GM19463 (cell line): ENCODE results near the gene CRYBG1.
"Not testable (repeated sequence)": the region's sequence is repeated elsewhere in the genome, so short reads cannot be mapped to it uniquely, and the experiment has no call there.

Experiments used
- ATAC-seq: cut with Tn5 transposase; IDR thresholded peaks from one replicate; pipeline ENCODE4 v1.9.1; 2021; ENCODE audit warnings: mild to moderate bottlenecking, moderate library complexity; ENCODE audit not compliant: unreplicated experiment

The CRYBG1 gene

DNA sequence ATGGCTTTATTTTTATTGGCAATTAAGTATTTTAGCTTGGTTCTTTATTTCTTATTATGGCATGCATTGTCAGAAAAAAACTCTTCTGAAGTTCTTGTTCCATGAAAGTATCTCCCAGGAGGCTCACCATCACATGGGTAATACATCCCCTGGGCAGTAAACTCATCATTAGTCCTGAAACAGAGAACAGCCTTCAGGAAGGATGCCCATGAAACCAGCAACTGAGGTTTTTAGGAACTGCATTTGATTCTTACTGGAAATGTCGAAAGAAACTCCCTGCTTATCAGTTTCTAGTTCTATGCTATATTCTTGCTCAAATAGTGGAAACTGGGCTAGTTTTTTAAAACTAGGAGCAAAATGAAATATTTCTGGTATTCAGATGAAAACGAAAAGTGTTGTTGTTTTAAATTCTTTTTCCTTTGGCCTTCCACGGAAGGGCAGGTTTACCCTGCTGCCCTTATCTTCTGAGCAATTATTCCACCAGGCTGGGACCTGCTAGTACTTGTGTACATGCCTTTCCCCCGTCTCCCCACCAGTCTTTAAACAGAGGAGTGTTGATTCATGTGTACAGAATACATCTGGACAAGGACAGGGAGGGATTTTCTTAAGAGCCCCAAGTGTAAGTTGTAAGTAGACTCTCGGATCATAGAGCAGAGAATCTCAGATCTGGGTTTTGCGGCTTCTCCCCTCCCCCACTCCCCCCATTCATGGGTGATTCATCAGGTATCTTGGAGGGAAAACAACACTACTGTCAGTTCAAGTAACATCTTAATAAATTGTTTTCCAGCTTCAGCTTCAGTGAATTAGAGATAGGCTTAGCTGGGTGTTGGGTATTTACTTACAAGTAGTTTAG lies 187.3 kb downstream of the CRYBG1 start:
- ATAC-seq: no peak

DNA sequence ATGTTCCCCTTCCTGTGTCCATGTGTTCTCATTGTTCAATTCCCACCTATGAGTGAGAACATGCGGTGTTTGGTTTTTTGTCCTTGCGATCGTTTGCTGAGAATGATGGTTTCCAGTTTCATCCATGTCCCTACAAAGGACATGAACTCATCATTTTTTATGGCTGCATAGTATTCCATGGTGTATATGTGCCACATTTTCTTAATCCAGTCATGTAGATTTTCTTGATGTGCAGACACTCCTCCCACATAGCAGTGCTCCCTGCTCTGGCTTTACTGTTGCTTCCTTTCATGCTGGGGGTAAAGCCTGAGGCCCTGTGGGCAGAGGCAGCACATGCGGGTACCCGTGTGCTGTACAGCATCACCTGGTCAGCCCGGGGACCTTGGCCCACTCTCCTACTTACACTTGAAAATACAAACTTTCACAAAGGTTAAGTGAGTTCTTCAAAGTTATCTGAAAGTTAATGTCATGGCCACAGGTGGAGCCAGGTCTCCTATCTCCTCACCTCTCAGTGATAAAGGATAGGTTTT lies 188.5 kb downstream of the CRYBG1 start:
- ATAC-seq: not testable (repeated sequence)

DNA sequence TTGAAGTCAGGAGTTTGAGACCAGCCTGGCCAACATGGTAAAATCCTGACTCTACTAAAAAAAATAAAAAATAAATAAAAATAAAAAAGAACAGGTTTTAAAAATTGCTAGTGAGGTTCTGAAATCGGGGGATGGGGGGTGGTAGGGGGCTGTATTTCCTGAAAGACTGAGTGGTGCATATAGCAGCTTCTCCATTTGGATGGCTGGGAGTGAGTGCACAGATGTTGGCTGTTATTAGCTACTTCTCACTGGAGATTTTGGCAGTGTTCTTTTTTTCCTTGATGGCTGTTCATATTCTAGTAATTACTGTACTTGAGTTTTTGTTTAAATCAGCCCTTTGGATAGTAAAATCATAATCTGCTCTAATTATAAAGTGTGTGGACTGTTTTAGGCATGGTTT lies 189.0 kb downstream of the CRYBG1 start:
- no peak for ATAC-seq

DNA sequence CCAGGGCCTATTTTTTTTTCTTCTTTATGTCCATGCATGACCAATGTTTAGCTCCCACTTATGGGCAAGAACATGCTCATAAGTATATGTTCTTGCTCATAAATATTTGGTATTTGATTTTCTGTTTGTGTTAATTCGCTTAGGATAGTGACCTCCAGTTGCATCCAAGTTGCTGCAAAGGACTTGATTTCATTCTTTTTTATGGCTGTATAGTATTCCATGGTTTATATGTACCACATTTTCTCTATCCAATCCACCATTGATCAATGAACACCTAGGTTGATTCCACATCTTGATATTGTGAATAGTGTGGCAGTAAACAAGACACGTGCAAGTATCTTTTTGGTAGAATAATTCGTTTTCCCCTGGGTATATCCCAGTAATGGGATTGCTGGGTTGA lies 190.6 kb downstream of the CRYBG1 start:
- ATAC-seq: no peak

DNA sequence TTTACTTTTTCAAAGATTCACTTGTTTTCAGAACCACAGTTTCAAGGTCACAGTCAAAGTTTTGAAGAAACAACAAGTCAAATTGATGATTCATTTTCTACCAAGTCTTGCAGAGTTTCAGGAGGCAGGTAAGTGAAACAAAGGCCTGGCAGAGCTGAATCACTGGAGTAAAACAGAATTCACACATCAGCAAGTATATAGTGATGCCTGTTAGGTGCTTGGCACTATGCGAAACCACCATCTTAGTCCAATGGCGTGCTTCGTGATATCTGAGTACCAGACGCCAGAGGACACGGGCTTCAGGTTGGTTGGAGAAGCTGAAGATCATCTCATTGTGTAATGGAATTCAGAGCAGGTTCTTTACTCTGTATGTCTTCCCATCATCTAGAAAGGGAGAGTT lies 192.9 kb downstream of the CRYBG1 start:
- ATAC-seq: no peak

DNA sequence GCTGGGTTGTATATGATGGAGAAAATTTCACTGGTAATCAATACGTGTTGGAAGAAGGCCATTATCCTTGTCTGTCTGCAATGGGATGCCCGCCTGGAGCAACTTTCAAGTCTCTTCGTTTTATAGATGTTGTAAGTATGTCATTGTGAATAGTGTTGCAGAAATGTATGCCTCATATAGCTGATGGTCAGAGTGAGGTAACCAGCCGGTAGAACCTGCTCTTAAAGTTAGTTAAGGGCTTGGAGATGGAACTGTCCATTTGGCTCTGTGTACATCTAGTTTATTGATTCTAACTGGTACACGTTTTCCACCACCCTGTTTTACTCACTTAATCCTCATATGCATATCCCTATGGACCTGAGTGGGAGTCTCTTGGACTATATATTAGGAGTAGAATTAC lies 195.2 kb downstream of the CRYBG1 start:
- ATAC-seq: no peak

DNA sequence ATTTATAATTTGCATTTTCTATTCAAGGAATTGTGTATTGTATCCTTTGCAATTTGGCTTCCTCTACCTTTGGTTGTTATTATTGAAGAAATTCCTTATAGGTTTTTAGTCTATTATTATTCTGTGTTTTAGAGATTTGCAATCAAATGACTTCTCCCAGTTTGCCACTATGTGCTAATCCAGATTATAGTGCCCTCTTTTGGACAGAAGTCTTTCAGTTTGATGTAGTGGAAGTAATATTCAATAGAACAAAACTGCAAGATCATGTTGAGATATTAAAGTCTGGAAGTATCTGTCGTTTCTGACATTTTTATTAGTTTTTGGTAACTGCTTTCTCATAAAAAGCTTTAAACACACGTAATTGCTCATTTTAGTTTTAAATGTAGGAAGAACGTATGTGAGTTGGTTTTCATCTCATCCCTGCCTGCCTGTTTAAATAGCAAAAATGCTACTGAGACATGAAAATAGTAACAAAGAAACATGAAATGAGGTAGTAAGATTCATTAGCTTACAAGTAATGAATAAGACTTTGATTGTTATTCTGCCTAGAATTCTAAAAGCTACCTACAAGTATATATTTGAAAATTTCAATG lies 195.9 kb downstream of the CRYBG1 start:
- no peak for ATAC-seq

DNA sequence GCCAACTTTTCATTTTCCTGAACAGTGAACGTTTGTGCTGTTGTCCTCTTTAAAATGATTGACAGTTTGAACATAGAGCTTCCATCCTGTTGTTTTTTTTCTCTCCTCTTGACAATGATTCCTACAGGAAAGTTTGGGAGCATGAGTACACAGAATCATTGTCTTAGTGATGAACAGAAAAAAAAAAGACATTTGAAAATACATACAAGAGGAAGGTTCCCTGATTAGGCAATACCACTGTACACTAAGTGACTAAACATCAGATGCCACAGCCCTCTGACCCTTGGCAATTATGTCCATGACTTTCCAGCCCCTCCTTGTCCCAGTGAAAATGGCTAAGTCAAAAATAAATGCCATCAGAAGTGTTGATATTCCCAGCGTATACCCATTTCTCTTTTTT lies 197.3 kb downstream of the CRYBG1 start:
- ATAC-seq: no peak

DNA sequence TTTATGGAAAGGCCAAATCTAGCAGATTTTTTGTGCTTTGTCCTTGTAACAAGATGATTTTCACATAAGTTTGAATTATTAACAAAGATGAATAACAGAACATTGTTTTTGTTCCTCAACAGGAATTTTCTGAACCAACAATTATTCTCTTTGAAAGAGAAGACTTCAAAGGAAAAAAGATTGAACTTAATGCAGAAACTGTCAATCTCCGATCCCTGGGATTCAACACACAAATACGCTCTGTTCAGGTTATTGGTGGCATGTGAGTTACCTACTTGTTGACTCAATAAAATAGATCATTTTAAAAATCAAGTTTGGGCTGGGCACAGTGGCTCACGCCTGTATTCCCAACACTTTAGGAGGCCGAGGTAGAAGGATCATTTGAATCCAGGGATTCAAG lies 197.8 kb downstream of the CRYBG1 start:
- no peak for ATAC-seq

DNA sequence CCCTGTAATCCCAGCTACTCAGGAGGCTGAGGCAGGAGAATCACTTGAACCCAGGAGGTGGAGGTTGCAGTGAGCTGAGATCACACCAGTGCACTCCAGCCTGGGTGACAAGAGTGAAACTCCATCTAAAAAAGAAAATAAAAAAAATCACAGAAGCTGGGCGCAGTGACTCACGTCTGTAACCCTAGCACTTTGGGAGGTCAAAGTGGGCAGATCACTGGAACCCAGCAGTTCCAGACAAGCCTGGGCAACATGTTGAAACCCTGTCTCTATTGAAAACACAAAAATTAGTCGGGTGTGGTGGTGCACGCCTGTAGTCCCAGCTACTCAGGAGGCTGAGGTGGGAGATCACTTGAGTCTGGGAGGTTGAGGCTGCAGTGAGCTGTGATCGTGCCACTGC lies 199.1 kb downstream of the CRYBG1 start:
- ATAC-seq: not testable (repeated sequence)

DNA sequence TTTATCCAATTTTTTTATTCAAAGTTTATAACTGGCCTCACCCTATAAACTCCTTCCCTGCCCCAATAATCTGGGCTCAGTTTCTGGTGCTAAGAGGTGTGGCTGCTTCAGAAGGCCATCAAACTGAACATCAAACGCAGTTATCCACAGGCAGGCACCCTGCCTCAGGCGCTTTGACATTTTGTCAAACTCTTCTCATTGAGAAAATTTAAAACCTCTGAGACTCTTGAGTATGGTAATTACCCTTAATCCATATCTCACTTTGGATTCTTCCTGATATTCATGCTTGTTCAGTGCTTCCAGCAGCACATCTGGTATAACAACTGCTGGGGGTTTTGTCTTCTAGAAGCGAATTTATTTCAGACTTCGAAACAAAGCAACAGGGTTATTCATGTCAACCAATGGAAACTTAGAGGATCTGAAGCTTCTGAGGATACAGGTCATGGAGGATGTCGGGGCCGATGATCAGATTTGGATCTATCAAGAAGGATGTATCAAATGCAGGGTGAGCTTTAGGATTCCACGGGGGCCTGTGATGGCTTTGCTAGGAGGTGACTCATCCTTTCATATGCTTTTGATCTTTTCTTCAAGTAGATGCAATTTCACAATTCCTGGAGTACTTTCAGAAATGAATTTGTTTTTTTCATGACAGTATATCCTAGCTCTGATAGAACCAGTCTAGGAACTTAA lies 200.6 kb downstream of the CRYBG1 start:
- ATAC-seq: no peak

DNA sequence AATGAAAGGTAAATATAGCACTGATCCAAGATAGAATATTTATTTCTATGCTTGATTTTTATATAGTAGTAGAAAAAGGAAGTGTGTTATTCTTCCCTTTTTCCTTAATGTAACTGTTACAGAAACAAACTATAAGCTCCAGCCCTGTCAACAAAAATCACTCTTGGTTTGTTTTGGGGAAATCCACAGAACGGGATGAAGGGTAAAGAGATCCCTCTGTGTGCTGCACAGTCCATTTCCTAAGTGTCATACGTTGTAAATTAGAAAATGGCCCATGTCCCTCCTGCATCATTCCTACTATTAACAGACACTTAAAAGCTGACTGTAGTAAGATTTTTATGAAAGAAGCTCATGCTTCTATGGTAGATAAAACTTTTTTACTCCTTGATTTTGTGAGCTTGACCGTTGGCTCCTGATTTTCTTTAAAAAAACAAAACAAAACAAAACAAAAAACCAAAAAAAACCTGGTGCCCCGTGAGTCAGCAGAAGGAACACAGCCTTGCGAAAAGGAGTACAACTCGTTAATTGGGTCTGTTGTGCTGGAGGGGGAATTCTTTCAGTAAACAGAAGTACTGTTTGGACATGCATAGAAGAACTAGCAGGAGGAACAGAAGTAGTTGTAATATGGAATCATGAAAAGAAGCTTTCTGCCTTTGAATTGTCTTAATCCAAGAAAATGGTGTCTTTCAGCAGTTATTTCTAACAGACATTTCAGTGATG lies 201.3 kb downstream of the CRYBG1 start:
- ATAC-seq: no peak

DNA sequence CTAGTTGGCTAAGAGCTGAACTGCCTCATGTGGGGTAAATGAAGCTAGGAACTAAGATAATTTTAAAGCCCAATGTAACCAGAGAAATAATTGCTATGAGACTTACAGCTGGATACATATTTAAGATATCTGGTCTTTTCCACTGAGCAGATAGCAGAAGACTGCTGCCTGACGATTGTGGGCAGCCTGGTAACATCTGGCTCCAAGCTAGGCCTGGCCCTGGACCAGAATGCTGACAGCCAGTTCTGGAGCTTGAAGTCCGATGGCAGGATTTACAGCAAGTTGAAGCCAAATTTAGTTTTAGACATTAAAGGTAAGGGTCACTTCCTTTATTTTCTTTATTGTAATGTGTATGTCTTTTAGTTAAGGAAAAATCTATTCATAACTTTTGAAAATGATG lies 203.1 kb downstream of the CRYBG1 start:
- ATAC-seq: no peak

DNA sequence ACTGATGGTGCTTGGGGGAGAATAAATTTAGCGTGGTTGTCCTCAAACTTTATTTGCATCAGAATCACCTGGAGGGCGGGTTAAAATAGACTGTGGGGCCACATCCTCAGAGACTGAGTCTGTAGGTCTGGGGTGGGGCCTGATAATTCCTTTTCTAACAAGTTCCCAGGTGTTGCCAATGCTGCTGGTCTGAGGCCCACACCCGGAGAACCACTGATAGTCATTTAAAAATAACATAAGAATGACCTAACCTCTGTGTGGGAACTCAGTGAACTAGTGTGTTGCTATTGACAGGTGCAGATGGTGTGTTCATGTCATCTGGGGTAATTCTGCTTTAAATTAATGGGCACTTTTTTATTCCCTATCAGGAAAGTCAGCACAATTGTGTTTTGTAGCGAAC lies 204.0 kb downstream of the CRYBG1 start:
- no peak for ATAC-seq

DNA sequence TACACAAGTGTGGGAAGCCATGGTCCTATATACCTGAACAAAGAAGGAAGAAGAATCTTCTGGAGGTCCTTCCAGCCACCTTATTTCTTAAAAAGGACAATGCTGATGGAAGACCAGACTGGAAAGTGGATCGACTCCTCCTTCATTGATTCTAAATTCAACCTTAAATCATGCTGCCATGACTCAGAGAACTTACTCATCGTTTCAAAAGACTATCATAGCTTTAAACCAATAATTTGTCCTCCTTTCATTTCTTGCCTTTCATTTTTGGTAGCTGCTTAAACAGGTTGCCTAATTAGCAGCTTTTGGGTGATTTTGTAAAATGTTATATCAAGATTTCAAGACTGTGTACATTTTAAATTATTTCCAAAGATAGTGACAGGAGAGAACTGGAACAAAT lies 208.0 kb downstream of the CRYBG1 start:
- ATAC-seq: no peak

DNA sequence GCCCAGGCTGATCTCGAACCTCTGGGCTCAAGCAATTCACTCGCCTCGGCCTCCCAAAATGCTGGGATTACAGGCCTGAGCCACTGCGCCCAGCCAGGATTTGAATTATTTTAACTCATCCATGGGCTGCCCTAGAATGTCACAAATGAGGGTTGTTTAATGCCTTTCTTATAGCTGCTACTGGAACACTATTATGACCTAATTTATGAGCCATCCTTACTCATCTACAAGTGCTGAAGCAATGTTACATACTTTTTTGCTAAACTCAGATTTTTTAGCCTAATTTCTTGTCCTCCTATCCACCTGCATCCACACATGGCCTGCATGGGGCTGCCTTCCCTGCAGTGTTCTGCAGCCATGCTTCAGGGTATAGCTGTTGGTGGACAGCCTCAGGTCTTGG lies 208.9 kb downstream of the CRYBG1 start:
- no peak for ATAC-seq

DNA sequence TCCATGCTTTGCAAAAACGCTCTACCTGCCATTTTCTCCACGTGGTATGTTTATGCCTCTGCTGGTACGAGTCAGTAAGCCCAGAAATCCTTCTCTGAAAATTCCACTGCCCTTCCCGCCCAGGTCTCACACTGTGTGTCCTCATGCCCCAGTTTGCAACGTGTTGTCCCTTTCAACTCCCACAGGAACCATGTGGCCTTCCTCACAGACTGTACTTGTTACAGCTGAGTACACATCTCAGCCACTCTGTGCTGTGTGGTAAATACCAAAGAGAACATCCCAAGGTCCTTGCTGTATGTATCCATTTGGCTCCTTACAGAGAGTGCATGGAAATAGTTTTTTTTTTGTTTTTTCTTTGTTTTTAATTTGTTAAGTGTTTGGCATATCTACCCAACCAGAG lies 211.9 kb downstream of the CRYBG1 start:
- no peak for ATAC-seq

DNA sequence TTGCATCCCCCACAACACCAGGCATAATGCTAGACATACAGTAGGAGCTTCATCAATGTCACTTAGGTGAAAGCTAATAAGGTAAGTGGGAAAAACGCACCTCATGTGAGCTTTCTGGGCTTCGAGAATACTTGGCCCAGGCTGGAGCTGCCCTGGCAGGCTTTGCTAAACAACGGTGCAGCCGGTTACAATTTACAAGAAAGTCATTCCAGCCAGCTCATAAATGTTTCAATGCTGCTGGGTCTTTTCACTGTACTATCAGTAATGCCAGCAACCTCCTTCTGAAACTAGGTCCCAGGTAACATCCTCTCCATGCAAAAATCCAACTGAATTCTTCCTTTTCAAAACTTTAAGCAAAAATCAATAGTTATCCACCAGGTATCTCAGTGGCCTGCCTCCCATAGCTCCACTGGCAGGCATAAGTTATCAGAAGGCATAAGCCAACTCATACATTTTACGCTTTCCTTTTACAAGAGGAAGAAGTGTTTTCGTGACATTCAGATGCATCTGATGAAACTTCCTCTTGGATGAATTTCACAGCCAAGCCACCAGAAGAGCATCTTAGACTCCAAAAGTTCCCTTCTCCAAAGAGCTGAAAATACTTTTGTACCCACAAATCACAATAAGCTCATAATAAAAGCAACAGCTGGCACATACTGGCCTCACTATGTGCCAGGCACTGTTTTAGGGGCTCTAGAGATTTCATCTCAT lies 212.5 kb downstream of the CRYBG1 start:
- ATAC-seq: no peak

DNA sequence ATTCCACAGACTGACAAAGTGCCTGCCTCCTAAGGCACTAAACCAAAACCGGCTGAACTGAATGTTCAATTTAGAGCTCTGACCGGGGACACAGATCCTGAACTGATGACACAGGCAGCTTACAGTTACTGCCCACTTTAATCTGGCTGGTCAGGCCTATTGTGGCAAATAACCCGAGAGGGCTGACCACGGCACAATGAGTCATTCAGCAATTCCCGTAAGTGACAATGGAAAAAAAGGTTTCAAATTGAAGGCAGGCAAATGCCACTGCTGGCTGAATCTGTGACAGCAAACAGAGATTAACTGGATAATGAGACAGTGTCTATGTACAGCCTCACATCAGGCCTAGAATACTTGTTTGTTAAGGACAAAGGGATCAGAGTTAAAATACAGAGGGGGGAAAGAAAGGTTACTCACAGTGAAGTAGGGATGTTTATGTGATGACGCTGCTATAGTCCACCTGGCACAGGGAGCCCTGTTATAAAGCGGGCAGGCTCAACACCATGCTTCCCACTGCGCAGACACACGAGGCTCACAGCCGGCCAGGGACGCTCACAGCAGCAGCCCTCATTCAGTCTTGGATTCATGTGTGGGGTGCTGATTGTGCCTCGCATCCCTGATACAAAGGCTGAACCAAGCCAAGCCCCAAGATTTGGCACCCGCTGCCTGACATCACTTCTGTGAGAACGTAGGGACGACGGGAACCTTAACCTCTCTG lies 214.4 kb downstream of the CRYBG1 start:
- ATAC-seq: no peak

DNA sequence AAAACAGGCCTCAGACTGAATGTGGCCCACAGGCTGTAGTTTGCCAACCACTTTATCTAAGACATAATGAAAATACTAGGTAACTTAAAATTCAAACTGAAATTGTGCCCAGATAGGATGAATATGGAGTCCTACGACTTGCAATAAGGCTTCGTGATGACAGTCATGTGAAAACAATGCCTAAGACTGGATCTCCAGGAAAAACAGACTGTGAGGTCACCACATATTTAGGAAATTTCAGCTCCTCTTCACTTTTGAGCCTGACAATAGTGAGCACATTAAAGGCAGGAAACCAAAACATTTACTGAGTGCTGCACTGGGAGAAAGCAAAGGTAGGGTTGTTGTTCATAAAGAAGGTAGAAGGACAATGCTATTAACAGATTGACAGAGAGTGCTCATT lies 218.8 kb downstream of the CRYBG1 start:
- ATAC-seq: no peak
